PC-9 (cell line): ENCODE results near the gene ISCA2. TPM values are rescaled to one million over a fixed set of nuclear protein-coding genes. Genes with fewer than 3 reads are reported as not detected.

ENCODE experiments used
- BruUV-seq: library from RNA; stranded (reverse); fragments of 400-500 nt; replicated peaks from 2 replicates; lab custom pipeline; 2021; lab: Mats Ljungman, UMichigan
- CTCF ChIA-PET: fragments of 300-600 bp; sonication (Branson Sonifier 250); formaldehyde crosslinking; loops from one replicate; lab custom pipeline; 2022; ENCODE audit warnings: antibody characterized with exemption; lab: Charles Lee
- POLR2A ChIA-PET: fragments of 300-600 bp; sonication (Branson Sonifier 250); formaldehyde crosslinking; loops from one replicate; lab custom pipeline; 2022; ENCODE audit warnings: antibody characterized with exemption; ENCODE audit not compliant: unreplicated experiment; lab: Charles Lee
- DNase-seq, 2 experiments: peaks; one replicate each; pipeline versions ENCODE4 v3.0.0 to v3.0.0-alpha.2; 2015 to 2022; ENCODE audit warnings: mixed read lengths in 1 of 2
- H2AFZ ChIP-seq: fragments of 200-600 bp; sonication (generic); 2 replicates; pipeline ENCODE4 v1.8.1; 2017; ENCODE audit warnings: antibody characterized with exemption
- H3F3A ChIP-seq: fragments of 200-600 bp; sonication (generic); 2 replicates; pipeline ENCODE4 v1.8.1; 2017; ENCODE audit warnings: antibody characterized with exemption, mild to moderate bottlenecking, low read depth; ENCODE audit not compliant: insufficient read depth
- H3K27ac ChIP-seq: fragments of 200-600 bp; sonication (generic); 2 replicates; pipeline ENCODE4 v1.6.1; 2016; ENCODE audit warnings: mixed run types
- H3K27me3 ChIP-seq: fragments of 200-600 bp; sonication (generic); 2 replicates; pipeline ENCODE4 v1.6.1; 2016; ENCODE audit warnings: low read depth, mixed run types; ENCODE audit not compliant: insufficient read depth
- H3K36me3 ChIP-seq: fragments of 200-600 bp; sonication (generic); 2 replicates; pipeline ENCODE4 v1.6.1; 2016; ENCODE audit warnings: low read depth, mixed run types
- H3K4me1 ChIP-seq: fragments of 200-600 bp; sonication (generic); replicated peaks from 2 replicates; pipeline ENCODE4 v1.6.1; 2016; ENCODE audit warnings: mixed run types; ENCODE audit not compliant: insufficient read depth
- H3K4me2 ChIP-seq: fragments of 200-600 bp; sonication (generic); 2 replicates; pipeline ENCODE4 v1.6.1; 2017; ENCODE audit warnings: mixed run types
- H3K4me3 ChIP-seq: fragments of 200-600 bp; sonication (generic); 2 replicates; pipeline ENCODE4 v1.6.1; 2016; ENCODE audit warnings: mixed run types
- H3K79me2 ChIP-seq: fragments of 200-600 bp; sonication (generic); 2 replicates; pipeline ENCODE4 v1.6.1; 2017; ENCODE audit warnings: low read depth, mixed run types
- H3K9me2 ChIP-seq: fragments of 200-600 bp; sonication (generic); 2 replicates; pipeline ENCODE4 v1.8.1; 2017; ENCODE audit warnings: mild to moderate bottlenecking; ENCODE audit not compliant: insufficient read depth
- H3K9me3 ChIP-seq: fragments of 200-600 bp; sonication (generic); 2 replicates; pipeline ENCODE4 v1.8.1; 2016; ENCODE audit warnings: low read depth; ENCODE audit not compliant: insufficient read depth
- H4K20me1 ChIP-seq: fragments of 200-600 bp; sonication (generic); 2 replicates; pipeline ENCODE4 v1.8.1; 2017; ENCODE audit not compliant: insufficient read depth
- CTCF ChIP-seq: fragments of 200-600 bp; sonication (generic); conservative IDR thresholded peaks from 2 replicates; pipeline ENCODE4 v1.6.1; 2017; ENCODE audit warnings: mixed run types, antibody characterized with exemption, mild to moderate bottlenecking, moderate library complexity
- EZH2 ChIP-seq: fragments of 200-600 bp; sonication (generic); IDR thresholded peaks from 2 replicates; pipeline ENCODE4 v1.8.0; 2017; ENCODE audit warnings: antibody characterized with exemption, low read depth
- intact Hi-C: fragments of 100-400 bp; cut with micrococcal nuclease; formaldehyde crosslinking; loops from one replicate; pipeline ENCODE4 v1.10.0; 2022; ENCODE audit not compliant: unreplicated experiment
- total RNA-seq: library from RNA; stranded (reverse); gene quantifications from 2 replicates; pipeline ENCODE4 v1.2.3, GENCODE V29; 2021

ISCA2 gene
- total RNA-seq, 1 experiment from 2014 or later = 86.5 TPM

DNA sequence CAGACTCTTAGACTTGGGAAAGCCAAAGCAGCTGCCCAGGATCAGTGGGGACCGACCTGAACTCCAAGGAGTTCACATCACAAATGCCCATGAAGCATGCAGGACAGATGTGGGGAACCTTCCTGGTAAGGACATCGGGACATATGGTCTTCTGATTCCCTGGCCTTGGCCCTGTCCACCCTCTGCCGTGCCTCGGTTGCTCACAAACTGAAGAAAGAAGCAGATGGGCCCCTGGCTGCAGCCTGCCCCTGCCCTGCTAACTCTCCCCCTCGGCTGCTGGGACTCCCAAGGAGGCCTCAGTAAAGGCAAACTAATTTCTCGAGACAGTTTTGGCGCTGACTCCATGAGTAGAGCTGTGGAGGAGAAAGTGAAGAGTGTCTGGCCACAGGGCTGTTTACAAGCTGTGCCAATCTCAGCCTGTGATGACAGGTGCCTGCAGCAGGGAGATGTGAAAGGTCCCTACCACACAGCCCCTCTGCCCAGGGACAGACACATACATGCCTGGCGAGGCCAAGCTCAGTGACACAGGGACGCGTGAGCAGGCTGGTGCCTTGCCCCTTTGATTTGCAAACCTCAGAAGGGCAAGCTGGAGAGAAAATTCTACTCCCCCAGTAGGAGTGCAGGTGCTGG lies 48.6 kb downstream of the ISCA2 start:
- Histone ChIP-seq H3K4me1 (no peaks in the 10 kb centered on the region), H3F3A (no peaks in the 10 kb centered on the region; the same call in 1 of the 2 replicates), H3K4me3 (no peak overlapping the region), H3K9me3 (no peaks in the 10 kb centered on the region), H4K20me1 (no peaks in the 10 kb centered on the region), H3K4me2 (no peak overlapping the region), H3K79me2 (no peaks in the 10 kb centered on the region), H3K27me3 (no peaks in the 10 kb centered on the region), H3K27ac (no peak overlapping the region), H3K9me2 (no peaks in the 10 kb centered on the region), H2AFZ (no peak overlapping the region), H3K36me3 (no peaks in the 10 kb centered on the region)
- TF ChIP-seq CTCF = no peak
- no peak for TF ChIP-seq EZH2
- no TSS peak for BruUV-seq
- DNase-seq = no peak
- ChIA-PET POLR2A (no interaction called here), CTCF (no interaction called here)
- intact Hi-C loops = no loop called here

DNA sequence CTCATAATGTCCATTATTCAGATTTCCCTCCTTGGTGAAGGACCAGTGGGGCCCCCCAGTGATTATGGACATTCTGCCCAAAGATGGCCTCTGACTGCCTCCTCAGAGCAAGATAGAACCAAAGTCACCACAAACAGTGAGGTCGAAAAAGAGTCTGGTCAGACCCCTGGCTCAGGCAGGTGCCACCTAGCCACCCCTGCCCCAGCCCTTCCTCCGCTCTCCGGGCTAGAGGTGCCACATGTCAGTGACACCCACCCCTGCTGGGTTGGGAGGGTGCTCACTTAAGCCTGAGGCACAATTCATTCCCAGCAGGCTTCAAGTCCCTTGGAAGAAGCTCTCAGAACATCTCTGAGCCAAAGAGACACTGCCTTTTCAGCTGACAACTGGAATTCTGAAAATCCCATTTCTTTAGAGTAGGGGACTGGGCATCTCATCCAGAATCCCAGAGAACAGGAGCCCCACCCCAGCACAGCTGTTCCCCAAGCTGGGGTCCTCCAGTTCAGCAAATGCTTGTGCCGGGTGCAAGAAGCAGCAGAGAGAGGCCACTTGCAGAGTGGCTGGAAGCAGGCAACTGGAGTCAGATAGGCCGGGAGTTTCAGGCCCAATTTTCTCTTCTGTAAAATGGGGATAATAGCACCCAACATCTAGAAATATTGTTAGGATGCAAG lies 50.3 kb downstream of the ISCA2 start:
- BruUV-seq = no TSS peak
- Histone ChIP-seq H3K27me3 (no peaks in the 10 kb centered on the region), H2AFZ (no peak overlapping the region), H3F3A (no peaks in the 10 kb centered on the region; the same call in 1 of the 2 replicates), H4K20me1 (no peaks in the 10 kb centered on the region), H3K9me2 (no peaks in the 10 kb centered on the region), H3K4me1 (no peaks in the 10 kb centered on the region), H3K36me3 (0 out of 2 replicates have a peak, but pooled peaks cover 3% of the 10 kb centered on the region), H3K9me3 (no peaks in the 10 kb centered on the region), H3K4me3 (no peak overlapping the region), H3K79me2 (no peaks in the 10 kb centered on the region), H3K4me2 (no peak overlapping the region), H3K27ac (no peak overlapping the region)
- TF ChIP-seq CTCF (no peak), EZH2 (no peak)
- intact Hi-C loops = no loop called here
- CTCF ChIA-PET = interaction anchor here (1.0 kb wide), 1 partner anchor 12 kb away, joined by 4 read pairs; no protein-coding TSS in a partner anchor
- DNase-seq = no peak
- POLR2A ChIA-PET = interaction anchor here (0.6 kb wide), 1 partner anchor 241 kb away, joined by 5 read pairs; the partner anchor contains the start of gene ABCD4

GRCh38 chr14:74545386-74545785 lies 51.8 kb downstream of the ISCA2 start:
- CTCF ChIA-PET = no interaction called here

More at GRCh38 chr14:74545386-74545785, 51.8 kb downstream of the ISCA2 start:
- no peaks in the 10 kb centered on the region for H4K20me1 ChIP-seq
- H3K9me2 ChIP-seq = no peaks in the 10 kb centered on the region
- POLR2A ChIA-PET = no interaction called here
- H2AFZ ChIP-seq = no peak overlapping the region
- H3K79me2 ChIP-seq = no peaks in the 10 kb centered on the region
- H3K27me3 ChIP-seq = no peaks in the 10 kb centered on the region
- intact Hi-C loops = loop anchor here (5.0 kb wide), 1 partner anchor 127 kb away; no protein-coding TSS in a partner anchor
- no peak overlapping the region for H3K4me3 ChIP-seq
- no peaks in the 10 kb centered on the region for H3K9me3 ChIP-seq
- H3K4me1 ChIP-seq = peaks cover 13% of the 10 kb centered on the region
- H3K27ac ChIP-seq = no peak overlapping the region
- no TSS peak for BruUV-seq
- TF ChIP-seq CTCF (no peak), EZH2 (no peak)
- 0 out of 2 replicates have a peak, but pooled peaks cover 3% of the 10 kb centered on the region for H3K36me3 ChIP-seq
- H3F3A ChIP-seq = no peaks in the 10 kb centered on the region; the same call in 1 of the 2 replicates
- H3K4me2 ChIP-seq = no peak overlapping the region
- no peak for DNase-seq
